LNCAP (cell line): ENCODE measurements around the gene PAPOLB.

ENCODE experiments used
- TF ChIP-seq, protein P1 (sequence below): fragments of 450-650 bp; IDR thresholded peaks from 2 replicates; pipeline ENCODE4 v1.5.1; 2017; ENCODE audit warnings: mild to moderate bottlenecking

The PAPOLB gene

DNA sequence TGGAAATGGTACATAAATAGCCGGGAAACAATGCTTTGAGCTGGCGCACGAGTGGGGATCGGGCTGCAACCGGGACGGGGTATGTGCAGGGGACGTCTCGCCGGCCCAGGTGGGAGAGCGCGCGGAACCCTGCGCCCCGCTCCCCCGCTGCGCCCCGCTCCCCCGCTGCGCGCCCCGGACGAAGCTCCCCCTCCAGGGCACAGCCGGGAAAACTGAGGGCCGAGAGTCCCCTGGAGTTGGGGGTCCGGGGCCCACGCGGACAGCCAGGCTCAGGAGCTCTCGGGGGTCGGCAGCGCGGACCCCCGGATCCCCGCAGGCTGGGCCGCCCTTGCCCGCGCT is 21.2 kb upstream of the PAPOLB start:
- TF ChIP-seq, protein P1, sequence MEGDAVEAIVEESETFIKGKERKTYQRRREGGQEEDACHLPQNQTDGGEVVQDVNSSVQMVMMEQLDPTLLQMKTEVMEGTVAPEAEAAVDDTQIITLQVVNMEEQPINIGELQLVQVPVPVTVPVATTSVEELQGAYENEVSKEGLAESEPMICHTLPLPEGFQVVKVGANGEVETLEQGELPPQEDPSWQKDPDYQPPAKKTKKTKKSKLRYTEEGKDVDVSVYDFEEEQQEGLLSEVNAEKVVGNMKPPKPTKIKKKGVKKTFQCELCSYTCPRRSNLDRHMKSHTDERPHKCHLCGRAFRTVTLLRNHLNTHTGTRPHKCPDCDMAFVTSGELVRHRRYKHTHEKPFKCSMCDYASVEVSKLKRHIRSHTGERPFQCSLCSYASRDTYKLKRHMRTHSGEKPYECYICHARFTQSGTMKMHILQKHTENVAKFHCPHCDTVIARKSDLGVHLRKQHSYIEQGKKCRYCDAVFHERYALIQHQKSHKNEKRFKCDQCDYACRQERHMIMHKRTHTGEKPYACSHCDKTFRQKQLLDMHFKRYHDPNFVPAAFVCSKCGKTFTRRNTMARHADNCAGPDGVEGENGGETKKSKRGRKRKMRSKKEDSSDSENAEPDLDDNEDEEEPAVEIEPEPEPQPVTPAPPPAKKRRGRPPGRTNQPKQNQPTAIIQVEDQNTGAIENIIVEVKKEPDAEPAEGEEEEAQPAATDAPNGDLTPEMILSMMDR: no peak

DNA sequence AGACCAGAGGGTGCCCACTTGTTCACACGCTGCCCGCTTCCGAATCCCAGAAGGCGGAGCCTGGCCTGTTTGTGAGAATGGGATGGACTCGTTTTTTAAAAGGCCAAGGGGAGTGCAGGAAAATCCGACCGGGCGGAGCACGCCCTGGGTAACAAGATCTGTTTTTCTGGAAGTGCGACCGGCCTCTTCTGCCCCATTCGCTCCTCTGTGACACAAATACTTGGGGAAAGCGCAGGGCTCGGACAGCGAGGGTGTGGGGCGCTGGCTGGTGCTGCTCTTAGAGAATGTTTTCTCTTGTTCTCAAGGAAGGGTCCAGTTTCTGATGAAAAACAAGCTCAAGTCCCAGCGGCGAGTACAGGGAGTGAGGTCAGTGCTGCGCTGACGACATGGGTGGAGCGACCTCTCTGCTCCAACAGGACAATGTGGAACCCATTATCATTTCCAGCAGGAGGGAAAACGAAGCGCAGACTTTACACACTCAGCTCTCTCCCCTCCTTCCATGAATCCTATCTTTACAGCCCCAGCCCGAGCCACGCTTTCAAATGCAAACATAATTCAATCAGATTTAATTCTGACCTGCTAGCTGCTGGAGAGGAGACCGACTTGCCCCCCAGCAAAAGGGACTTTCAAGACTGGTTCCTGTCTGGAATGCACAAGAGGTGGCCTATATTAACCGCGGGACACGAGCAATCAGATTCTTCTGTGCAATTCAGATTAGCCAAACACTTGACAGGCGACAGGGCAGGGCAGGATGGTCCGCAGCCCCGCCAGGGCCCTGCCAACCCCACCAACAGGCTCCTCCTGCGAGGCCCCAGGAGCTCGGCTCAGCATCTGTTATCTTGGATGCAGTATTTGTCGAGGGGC is 20.6 kb upstream of the PAPOLB start:
- TF ChIP-seq, protein P1: no peak

DNA sequence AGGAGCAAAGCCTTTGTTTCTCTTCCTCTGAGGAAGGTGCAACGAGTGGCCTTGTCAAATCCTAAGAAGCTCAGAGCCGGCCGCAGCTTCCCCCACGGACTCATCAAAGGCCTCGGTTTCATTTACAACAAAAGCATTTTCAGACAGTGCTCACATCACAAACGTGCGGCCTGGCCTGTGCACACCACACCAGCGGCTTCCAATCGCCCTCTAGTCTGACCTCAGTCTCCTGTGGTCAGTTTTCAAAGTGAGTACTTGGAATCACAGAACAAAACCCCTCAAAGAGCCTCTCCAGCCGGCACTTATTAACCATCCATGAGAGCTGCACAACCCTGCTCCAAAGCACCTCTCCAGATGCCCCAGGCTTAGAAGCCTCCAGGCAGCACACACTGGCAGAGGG is 18.4 kb upstream of the PAPOLB start:
- TF ChIP-seq, protein P1: no peak

- TF ChIP-seq, protein P1: no peak
Measured at GRCh38 chr7:4879396-4880081, 17.7 kb upstream of the PAPOLB start.

DNA sequence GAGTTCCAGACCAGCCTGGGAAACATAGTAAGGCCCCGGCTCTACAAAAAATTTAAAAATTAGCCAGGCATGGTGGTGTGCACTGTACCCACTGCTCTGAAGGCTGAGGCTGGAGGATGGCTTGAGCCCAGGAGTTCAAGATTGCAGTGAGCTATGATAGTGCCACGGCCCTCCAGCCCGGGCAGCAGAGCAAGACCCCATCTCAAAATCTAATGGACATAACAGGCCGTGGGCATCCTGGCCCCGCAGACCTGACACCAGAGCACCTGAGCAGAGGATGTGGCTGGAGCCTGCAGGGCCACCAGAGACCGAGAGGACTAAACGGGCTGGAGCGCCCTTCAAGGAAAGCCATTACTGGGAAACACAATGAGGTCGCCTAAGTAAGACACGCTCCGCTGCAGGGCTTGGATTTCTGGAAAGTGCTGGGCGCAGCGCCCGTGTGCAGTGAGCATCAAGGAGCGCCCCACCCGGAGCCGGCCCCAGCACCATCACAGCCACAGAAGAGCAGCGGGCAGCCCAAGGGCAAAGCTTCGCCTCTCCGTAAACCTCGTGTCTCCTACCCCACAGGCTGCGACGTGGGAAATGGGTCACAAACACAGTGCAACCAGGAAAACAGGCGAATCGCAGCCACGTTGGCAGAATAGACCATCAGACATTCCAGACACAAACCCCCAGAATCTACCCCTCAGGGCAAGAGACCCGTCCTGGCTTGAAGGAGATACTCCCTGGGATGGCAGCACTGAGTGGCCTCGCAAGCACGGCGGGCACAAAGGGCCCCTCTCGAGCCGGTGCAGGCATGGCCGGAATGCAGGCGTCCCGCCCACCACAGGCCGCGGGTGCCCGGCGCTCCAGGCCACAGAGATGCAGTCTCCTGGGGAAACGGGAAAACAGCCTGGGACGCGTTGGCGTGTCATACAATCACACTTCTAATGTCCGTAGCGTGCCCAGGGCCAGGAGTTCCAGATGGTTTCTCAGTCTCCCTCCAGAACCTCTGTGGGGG is 16.8 kb upstream of the PAPOLB start:
- TF ChIP-seq, protein P1: no peak

DNA sequence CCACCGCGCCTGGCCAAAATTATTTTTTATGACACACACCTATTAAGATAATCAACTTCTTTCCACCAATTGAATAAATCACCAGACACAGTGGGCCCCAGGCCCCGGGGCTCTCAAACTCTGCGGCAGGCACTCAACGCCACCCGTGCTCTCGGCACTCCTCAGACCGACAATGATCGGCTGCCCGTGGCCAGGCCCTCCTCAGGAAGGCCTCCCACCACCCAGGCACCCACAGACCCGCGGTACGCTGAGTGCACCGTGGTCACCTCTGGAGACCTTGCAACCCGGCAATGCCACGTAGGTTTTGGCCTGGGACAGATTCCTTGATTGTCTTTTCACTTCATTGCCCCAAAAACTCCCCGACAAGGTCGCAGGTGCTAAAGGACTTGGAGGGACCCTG is 14.8 kb upstream of the PAPOLB start:
- TF ChIP-seq, protein P1: no peak

- TF ChIP-seq, protein P1: no peak
Measured at GRCh38 chr7:4875391-4875790, 13.6 kb upstream of the PAPOLB start.
